ENCODE data around the gene KLHL29. TPM values are rescaled to one million over a fixed set of nuclear protein-coding genes. Genes with fewer than 3 reads are reported as not detected.

Gene KLHL29
- total and polyA plus RNA-seq, 2 experiments from 2014 or later: 1.5 to 6.5 TPM

GRCh38 chr2:23664066-23664788 lies 279.2 kb downstream of the KLHL29 start (continued):
- TF ChIP-seq, protein P1, sequence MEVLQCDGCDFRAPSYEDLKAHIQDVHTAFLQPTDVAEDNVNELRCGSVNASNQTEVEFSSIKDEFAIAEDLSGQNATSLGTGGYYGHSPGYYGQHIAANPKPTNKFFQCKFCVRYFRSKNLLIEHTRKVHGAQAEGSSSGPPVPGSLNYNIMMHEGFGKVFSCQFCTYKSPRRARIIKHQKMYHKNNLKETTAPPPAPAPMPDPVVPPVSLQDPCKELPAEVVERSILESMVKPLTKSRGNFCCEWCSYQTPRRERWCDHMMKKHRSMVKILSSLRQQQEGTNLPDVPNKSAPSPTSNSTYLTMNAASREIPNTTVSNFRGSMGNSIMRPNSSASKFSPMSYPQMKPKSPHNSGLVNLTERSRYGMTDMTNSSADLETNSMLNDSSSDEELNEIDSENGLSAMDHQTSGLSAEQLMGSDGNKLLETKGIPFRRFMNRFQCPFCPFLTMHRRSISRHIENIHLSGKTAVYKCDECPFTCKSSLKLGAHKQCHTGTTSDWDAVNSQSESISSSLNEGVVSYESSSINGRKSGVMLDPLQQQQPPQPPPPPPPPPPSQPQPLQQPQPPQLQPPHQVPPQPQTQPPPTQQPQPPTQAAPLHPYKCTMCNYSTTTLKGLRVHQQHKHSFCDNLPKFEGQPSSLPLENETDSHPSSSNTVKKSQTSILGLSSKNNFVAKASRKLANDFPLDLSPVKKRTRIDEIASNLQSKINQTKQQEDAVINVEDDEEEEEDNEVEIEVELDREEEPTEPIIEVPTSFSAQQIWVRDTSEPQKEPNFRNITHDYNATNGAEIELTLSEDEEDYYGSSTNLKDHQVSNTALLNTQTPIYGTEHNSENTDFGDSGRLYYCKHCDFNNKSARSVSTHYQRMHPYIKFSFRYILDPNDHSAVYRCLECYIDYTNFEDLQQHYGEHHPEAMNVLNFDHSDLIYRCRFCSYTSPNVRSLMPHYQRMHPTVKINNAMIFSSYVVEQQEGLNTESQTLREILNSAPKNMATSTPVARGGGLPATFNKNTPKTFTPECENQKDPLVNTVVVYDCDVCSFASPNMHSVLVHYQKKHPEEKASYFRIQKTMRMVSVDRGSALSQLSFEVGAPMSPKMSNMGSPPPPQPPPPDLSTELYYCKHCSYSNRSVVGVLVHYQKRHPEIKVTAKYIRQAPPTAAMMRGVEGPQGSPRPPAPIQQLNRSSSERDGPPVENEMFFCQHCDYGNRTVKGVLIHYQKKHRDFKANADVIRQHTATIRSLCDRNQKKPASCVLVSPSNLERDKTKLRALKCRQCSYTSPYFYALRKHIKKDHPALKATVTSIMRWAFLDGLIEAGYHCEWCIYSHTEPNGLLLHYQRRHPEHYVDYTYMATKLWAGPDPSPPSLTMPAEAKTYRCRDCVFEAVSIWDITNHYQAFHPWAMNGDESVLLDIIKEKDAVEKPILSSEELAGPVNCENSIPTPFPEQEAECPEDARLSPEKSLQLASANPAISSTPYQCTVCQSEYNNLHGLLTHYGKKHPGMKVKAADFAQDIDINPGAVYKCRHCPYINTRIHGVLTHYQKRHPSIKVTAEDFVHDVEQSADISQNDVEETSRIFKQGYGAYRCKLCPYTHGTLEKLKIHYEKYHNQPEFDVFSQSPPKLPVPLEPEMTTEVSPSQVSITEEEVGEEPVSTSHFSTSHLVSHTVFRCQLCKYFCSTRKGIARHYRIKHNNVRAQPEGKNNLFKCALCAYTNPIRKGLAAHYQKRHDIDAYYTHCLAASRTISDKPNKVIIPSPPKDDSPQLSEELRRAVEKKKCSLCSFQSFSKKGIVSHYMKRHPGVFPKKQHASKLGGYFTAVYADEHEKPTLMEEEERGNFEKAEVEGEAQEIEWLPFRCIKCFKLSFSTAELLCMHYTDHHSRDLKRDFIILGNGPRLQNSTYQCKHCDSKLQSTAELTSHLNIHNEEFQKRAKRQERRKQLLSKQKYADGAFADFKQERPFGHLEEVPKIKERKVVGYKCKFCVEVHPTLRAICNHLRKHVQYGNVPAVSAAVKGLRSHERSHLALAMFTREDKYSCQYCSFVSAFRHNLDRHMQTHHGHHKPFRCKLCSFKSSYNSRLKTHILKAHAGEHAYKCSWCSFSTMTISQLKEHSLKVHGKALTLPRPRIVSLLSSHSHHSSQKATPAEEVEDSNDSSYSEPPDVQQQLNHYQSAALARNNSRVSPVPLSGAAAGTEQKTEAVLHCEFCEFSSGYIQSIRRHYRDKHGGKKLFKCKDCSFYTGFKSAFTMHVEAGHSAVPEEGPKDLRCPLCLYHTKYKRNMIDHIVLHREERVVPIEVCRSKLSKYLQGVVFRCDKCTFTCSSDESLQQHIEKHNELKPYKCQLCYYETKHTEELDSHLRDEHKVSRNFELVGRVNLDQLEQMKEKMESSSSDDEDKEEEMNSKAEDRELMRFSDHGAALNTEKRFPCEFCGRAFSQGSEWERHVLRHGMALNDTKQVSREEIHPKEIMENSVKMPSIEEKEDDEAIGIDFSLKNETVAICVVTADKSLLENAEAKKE (CRISPR knock-in tag; IDR thresholded peaks at IDR 0.05): no peak
- TF ChIP-seq NANOG (IDR thresholded peaks at IDR 0.05; ENCODE audit: borderline replicate concordance) (no peak), REST (IDR thresholded peaks at IDR 0.05; ENCODE audit: unreplicated experiment) (no peak), EZH2 (IDR thresholded peaks at IDR 0.05; ENCODE audit: low read depth, unreplicated experiment) (no peak)
